GM18498 (cell line): Measurements from ENCODE around the gene ST7.

ENCODE experiments used
- ATAC-seq: cut with Tn5 transposase; IDR thresholded peaks from one replicate; pipeline ENCODE4 v1.9.1; 2021; ENCODE audit warnings: mild to moderate bottlenecking, moderate library complexity; ENCODE audit not compliant: unreplicated experiment

The ST7 gene

DNA sequence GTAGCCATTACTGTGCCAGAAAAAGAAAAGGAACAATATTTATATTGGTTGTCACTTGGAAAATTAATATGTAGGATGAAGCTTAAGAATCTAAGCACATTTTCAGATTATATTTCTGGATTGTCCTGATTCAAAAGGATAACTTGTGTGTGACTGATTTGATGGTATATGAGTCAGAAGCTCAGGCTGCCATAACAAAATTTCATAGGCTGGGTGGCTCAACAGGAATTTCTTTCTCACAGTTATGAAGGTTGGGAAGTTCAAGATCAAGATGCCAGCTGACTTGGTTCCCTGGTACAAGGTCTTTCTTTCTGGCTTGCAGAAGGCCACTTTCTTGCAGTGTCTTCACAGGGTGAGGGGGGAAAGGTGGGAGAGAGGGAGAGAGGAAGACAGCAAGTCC, 108.5 kb downstream of the ST7 start:
- ATAC-seq, result no peak

DNA sequence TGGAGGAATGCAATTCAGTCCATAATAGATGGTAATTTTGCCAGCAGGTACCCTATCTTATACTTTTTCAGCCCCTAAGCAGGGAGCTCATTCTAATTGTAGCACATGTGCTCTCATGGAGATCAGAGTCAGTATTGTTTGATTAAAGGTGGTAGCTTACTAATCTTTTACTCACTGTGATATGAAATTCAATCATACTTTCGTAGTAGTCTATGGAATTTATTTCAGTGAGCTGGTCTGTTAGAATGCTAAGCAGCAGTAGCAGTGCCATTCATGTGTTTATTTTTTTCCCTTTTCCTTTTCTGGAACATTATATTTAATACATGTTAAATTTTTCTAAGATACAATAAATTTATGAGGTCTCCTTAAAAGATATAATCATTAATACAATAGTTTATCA, 109.0 kb downstream of the ST7 start:
- no peak for ATAC-seq

DNA sequence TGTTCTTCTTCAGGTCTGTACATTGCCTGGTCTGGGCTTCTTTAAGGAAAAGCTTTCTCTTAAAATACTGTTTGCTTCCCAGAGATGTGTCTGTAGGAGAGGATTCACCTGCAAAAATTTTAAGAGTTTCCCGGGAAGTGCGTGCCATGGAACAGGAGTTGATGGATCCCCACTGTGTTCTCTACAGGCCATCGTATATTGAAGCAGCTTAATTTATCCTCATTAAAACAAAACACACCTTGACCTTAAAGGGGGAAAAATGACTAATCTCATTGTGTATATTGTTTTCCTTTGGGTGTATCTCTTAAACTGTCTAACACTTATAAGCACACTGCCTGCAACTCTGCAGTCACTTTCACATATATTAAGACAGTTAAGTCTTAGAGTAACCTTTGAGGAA, 111.4 kb downstream of the ST7 start:
- no peak for ATAC-seq

DNA sequence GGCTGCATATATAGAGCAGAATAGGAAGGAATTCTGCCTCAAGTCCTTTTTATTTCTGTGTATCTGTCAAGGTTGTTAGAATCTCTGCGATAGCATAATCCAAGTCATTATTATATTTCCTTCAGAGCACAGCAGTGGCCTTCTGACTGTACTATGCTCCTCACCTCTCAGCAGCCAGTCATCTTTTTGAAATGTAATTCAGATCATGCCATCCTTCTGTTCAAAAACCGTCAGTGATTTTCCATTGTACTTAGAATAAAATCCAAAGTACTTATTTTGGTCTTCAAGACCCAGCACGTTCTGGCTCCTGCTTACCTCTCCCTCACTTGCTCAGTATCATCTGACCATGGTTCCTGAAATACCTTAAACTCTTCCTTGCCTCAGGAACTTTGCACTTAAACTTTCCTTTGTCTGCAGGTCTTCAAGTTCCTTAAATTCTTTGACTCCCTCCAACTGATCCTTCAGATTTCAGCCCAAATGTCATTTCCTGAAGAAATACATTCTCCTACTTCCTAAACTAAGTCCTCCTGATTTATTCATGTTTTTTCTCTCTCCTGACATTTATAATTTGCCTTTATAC, 112.4 kb downstream of the ST7 start:
- ATAC-seq, result no peak

DNA sequence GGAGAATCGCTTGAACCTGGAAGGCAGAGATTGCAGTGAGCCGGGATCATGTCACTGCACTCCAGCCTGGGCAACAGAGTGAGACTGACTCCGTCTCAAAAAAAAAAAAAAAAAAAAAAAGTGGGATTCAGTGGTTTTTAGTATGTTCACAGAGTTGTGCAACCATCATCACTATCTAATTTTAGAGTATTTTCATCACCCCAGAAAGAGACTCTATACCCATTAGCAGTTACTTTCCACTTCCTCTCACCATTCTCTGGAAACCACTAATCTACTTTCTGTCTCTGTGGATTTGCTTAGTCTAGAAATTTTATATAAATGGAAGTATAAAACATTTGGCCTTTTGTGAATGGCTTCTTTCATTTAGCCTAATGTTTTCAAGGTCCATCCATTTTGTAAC, 113.4 kb downstream of the ST7 start:
- peak; percentile 70 for ATAC-seq

DNA sequence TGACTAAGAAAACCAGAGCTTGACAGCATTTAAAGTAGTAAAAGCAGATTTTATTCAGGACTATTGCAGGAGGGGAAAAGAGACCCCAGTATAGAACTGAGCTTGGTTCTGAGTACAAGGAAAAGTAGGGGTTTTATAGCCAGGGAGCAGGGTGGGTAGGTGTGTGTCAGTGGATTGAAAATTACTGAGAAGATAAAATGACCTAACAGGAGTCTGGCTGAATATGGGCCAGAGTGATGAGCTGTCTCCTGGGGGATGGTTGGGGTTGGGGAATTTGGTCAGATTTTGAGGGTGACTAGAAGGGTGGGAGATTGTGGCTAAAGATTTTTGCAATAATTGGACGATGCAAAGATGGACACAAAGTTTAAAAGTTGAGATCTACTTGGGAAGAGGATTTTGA, 114.0 kb downstream of the ST7 start:
- ATAC-seq, result no peak

DNA sequence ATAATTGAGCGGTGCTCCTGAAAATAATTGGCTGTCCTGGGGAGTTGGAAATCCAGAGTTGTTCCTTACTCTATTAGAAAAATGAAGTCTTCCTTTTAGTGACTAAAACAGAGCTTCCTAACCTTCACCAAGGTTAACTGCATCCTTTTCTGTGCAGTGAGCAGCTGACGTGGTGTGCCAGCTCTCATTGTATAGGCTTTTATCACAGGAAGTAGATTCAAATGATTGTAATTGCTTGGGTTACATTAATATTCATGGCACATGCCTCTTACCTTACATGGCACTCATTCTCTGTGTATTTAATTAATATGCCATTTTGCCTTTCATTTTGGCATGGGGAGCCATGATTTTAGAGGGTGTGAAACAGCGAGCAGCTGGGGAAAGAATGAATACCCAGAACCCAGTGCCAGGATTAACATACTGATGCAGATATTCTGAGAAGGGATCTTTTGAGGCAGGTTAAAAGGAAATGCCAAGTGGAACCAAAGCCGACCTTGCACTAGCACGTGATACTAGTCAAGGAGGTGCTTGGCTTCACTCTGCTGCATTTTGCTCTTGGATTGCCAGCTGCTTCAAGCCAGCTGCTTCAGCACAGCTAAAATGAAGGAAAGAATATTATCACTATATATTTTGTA, 115.3 kb downstream of the ST7 start:
- ATAC-seq, result no peak

DNA sequence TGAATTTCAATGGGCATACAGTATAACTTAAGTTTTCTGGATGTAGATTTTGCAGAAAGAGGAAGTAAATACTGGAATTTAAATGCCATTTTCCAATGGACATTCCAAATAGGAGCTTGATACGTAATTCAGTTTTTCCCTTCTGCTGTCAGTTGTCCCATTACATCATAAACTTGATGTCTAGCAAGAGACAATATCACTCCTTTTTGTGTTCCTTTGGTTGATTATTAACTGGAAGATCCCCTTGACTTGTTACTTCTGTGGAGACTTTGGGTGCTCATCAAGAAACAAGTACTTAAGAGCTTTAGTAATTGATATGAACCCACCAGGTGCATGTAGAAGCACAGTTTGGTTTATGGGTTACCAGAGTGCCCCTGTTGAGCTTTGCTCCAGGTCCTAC, 116.1 kb downstream of the ST7 start:
- peak; percentile 48 for ATAC-seq

DNA sequence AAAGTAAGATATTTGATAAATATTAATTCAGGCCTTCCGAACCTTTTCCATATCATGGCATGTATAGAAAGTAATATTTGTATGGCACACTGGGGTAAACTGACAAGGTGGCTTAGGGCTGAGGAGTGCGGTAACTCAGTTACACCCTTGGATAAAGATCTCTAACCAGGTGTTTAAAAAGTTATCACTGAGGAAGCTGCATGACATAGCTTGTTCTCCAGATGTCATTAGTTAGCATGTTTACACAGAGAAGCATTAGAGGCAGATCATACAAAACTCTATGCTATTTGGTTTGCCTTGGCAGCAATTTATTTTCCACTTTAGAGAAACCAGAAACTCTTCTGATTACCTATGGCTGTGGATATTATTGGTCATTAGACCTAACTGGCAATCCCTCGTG, 118.2 kb downstream of the ST7 start:
- ATAC-seq, result no peak

DNA sequence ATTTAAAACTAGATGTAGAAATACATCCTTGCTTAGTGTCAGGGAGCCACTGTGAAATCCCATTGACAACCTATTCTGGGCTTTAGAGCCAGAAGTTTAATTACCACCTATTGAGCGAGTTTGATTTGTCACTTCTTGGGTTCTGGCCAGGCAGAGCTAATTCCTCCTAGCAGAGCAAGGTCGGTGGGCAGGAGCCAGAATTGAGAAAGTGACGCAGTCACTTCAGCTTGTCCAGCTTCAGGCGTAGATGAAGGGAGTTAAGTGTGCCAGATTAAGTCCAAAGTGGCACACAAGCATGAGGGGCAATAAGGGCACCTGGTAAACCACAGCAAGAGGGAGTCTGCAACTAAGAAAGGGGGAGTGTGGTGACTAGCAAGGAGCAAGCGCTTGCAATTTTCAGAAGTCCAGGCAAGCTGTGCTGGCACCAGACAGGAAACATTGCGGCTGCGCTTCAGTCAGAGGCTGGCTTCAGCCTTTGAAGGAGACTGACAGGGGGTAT, 119.4 kb downstream of the ST7 start:
- ATAC-seq, result no peak

DNA sequence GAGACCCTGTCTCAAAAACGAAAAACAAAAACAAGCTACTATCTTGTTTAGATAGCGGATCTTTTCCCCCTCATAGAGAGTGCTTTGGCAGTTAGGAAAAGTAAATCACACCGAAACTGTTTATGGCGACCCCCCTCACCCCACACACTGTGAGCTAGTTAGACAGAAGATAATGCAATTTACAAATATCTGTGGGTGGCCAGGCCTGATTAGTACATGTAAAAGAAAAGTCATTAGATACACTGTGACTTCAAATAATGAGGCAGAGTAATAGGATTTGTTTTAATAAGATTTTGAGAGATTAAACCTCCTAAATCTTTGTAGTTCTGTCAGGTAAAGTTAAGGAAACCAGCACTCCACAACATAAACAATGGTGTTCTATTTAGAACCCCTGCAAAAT, 121.1 kb downstream of the ST7 start:
- ATAC-seq, result no peak

DNA sequence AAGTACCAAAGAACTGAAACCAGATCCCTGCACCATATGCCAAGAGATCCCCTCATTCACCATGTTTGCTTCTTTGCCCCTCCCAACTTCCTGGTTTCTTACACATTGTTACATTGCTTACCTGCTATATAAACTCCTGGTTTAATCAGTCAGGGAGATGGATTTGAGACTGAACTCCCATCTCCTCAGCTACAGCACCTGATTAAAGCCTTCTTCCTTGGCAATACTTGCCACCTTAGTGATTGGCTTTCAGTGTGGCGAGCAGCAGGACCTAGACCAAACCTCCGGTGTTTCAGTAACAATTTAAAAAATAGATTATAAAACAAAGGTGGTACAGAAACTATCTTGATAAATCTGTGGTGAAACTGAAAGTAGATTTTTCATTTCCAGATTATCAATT, 122.6 kb downstream of the ST7 start:
- ATAC-seq, result no peak

DNA sequence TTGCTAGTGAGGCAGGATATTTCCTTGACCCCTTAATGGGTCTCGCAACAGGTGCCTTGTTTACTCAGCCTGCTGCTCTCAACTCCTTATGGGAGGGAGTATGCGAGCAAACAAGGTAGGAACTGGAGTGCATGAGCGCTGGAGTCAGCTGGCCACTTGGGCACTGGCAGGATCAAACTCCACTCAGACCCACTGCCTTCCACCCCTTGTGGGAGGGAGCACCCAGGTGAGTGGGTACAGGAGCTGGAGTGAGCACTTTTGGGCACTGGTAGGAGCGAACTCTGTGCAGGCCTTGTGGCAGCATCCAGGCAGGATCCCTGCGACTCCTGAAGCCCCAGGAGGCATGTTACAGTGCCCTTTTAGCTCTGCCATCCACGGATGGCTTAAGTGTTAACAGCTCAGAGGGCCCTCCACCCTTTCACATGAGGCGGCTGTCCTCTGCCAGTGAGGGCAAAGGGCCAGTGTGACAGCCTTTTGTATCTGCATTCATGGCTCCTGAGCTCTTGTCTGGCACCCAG, 123.2 kb downstream of the ST7 start:
- ATAC-seq, result no peak

DNA sequence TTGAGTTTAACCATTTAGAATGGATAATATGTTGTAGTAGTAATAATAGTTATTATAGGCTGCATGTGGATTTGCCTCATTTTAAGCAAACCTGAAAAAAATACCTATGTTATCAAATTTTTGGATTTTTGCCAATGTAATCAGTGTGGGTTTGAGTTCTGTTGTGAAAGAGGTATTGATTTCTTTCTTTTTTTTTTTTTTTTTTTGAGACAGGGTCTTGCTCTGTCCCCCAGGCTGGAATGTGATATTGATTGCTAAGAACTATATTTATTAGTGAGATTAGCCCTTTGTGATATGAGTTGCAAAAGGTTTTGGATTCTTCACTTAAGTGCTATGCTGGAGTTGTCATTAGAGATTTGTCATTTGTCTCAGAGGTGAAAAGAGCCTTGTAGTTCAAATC, 124.4 kb downstream of the ST7 start:
- ATAC-seq, result no peak

DNA sequence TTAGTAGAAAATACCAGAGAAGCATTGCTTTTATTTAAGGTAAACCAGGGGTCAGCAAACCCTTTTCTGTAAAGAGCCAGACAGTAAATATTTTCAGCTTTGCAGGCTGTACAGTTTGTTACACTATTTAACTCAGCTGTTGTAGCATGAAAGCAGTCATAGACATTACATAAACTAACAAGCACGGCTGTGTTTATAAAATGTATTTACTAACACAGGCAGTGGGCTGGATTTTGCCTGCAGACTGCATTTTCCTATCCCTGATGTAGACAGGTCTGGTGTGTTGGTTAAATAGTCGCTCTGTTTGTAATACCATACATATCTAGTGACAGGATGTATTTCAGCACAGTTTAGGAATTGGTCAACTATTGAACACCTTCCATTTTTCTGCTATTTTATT, 129.3 kb downstream of the ST7 start:
- ATAC-seq, result no peak

DNA sequence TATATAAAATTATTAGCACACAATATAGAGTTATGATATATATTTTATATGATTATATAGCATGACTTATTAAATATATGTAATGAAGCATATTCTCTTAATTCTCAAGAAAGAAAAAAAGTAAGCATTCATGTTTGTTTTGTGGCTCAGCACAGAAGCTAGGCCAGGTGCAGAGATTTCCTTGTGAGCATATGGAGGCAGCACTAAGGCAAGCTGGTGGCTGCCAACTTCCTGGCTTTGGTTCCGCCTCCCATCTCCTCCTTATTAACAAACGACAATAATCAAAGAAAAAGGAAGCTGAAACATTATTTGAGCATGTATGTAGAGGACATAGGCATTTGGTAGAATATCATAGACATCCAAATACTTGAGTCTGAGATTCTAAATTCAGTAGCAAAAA, 130.3 kb downstream of the ST7 start:
- ATAC-seq, result no peak

DNA sequence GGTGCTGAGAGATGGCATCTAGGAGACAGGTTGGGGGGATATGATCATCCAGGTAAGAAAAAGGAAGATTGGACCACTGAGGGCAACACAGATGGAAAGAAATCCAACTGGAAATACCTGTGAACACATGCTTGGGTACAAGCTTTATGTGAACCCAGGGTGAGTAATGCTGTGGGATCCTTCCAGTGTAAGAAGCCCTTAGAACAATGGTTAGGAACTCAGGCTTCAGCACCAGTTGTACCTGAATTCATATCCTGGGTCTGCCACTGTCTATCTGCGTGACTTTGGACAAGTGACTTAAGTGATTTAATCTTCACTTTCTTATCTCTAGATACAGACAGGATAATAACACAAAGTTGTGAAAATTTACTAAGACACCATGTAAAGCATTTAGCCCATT, 131.0 kb downstream of the ST7 start:
- ATAC-seq, result no peak

DNA sequence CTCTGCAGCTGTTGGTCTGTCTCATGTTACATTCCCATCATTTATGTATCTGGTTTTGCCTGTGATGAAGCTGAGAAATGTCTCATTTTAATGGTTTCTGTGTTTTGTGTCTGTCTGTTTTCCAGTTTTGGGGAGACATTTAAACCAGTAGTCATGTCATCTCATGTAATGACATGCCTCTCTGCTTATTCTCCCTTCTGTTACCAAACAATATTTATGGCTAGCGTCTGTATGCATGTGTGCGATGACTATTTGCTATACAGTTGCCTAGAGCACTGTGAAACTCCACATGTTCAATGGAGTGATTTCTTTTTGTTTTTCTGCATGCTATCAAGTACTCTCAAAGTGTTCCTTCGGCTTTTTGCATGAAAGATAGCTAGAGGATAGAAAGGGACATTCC, 132.0 kb downstream of the ST7 start:
- ATAC-seq, result no peak

DNA sequence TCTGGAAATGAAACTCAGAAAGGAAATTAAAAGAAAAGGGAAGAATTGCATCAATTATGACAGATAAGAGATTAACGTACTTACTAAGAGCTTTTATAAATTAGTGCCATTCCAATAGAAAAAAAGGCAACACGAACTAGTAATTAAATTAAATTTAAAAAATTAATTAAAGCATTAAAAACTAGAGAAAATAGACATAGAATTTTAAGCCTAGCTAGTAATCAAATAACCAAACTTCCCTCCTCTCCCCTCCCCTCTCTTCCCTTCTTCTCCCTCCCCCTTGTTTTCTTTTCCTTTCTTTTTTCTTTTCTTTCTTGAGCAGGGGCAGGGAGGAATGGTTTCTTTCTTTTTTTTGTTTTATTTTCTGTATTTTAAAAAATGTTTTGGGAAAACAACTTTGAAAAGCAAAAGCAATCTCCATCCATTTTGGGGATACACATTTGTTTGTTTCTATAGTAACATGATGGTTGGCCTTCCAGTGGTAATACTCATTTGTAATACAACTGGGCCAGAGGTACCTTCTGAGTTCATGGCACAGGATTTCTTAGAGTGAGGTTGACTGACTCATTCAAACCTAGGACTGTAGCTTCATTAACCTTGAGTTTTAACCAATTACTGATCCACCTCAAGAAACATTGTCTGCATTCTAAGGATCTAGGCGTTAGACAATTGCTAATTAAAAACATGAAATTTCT, 132.6 kb downstream of the ST7 start:
- no peak for ATAC-seq

DNA sequence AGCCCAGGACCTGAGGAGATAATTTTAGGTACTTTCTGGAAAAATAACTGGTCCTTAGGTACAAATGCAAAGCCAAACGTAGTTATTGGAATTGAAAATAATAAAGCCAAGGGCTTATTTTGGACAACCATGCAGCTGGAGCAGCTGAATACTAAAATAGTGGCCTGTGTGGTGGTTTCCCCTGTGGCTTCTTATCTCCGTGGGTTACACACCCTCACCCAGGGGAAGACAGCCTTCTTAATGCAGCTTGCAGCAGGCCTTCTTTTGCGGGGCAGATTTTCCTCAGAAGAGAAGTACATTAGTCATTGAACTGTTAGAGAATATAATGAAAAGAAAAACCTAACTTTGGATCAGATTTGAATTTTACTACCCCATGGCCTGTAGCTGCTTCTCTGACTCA, 133.5 kb downstream of the ST7 start:
- ATAC-seq, result peak; percentile 50

DNA sequence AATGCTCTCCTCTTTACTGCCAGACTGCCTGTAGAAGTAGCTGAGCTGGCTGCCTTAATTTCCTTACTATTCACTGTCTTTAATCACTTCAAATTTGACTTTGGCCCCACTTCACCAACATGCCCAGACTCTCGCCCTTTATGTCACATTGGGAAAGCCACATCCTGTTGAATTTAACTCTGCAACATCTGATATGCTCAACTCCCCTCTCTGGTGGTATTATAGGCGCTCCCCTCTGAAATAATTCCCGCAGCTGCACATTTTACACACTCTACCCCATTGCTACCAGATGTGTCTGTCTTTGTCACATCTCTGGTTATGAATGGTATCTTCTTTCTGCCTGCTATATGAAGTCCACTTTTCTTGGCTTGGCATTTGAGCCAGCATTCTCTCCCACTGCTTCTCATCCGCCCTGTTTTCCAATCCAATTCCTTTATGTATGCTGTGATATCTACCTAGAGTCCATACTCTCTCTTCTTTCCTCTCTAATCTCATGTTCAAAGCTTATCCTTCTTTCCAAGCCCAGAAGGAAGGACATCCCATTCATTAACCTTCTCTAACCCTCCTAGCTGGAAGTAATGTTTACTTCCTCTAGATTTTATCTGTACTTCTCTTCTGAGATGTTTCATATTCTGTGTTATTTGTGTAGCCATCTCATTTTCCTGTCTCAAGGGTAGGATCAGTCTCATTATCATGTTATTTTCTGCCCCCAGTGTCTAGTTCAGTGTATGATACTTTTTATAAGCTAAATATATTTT, 134.5 kb downstream of the ST7 start:
- no peak for ATAC-seq
